K562 (cell line): ENCODE data around the gene SYNPO. TPM values are rescaled to one million over a fixed set of nuclear protein-coding genes. Genes with fewer than 3 reads are reported as not detected.

Experiments
- ATAC-seq: fragments of 200-7000 bp; cut with Tn5 transposase; 3 replicates; pipeline ENCODE4 v1.9.1; 2020; ENCODE audit warnings: moderate library complexity
- BruUV-seq: library from RNA; stranded (reverse); fragments of 400-500 nt; replicated peaks from 2 replicates; lab custom pipeline; 2021; lab: Mats Ljungman, UMichigan
- CTCF ChIA-PET: fragments of 300-600 bp; formaldehyde crosslinking; extraction: SDS; loops from one replicate; lab custom pipeline; 2021; ENCODE audit warnings: low intra/inter-chr PET ratio; lab: Yijun Ruan, JAX
- POLR2A ChIA-PET: fragments of 300-600, 350-650 bp; sonication (Branson Sonifier 250); formaldehyde crosslinking; extraction: SDS; loops from one replicate; lab custom pipeline; 2021; ENCODE audit warnings: antibody characterized with exemption, inconsistent platforms; lab: Yijun Ruan, JAX
- DNase-seq, 4 experiments: peaks; one replicate each; pipeline versions ENCODE4 v3.0.0 to v3.0.0-alpha.2; 2011 to 2018; ENCODE audit warnings: low spot score in 3 of 4, mixed read lengths in 3 of 4; ENCODE audit errors: extremely low read depth in 1 of 4
- FAIRE-seq: peaks from 2 replicates; lab custom pipeline; 2011; peaks lifted over from hg19 to GRCh38; lab: Jason Lieb, UNC
- H2AFZ ChIP-seq: 2 replicates; pipeline ENCODE4 v1.6.0; 2011; ENCODE audit warnings: low read depth, low read length, control low read depth, inconsistent platforms
- H3K27ac ChIP-seq: fragments of 200-600 bp; 3 replicates; pipeline ENCODE4 v1.8.0; 2011; ENCODE audit warnings: low read depth, mild to moderate bottlenecking, control low read depth, inconsistent platforms, low read length, moderate library complexity, mixed read lengths; ENCODE audit errors: extremely low read depth
- H3K27me3 ChIP-seq, 2 experiments: fragments of 300-600 bp in 1 of 2; 2 replicates in 1 of 2; 3 replicates in 1 of 2; pipeline versions ENCODE4 v1.6.0 to v1.8.0; 2011; ENCODE audit warnings: inconsistent platforms in 2 of 2, low read length in 2 of 2, mild to moderate bottlenecking in 1 of 2, mixed read lengths in 1 of 2, moderate library complexity in 1 of 2; ENCODE audit not compliant: control insufficient read depth in 2 of 2, insufficient read depth in 2 of 2
- H3K36me3 ChIP-seq: fragments of 300-600 bp; 3 replicates; pipeline ENCODE4 v1.8.0; 2011; ENCODE audit warnings: mild to moderate bottlenecking, low read length, inconsistent platforms; ENCODE audit not compliant: control insufficient read depth, insufficient read depth
- H3K4me1 ChIP-seq, 2 experiments: fragments of 200-600 bp in 1 of 2; replicated peaks in 1 of 2; 2 replicates in 1 of 2; 3 replicates in 1 of 2; pipeline versions ENCODE4 v1.5.1 to v1.8.0; 2011; ENCODE audit warnings: inconsistent platforms in 2 of 2, low read length in 2 of 2, mild to moderate bottlenecking in 1 of 2, mixed read lengths in 1 of 2, moderate library complexity in 1 of 2; ENCODE audit not compliant: control insufficient read depth in 2 of 2, insufficient read depth in 2 of 2
- H3K4me2 ChIP-seq: 2 replicates; pipeline ENCODE4 v1.6.1; 2011; ENCODE audit warnings: low read length, control low read depth, inconsistent platforms, mixed read lengths; ENCODE audit not compliant: insufficient read depth
- H3K4me3 ChIP-seq: fragments of 200-600 bp; sonication (generic), shearing (Covaris generic); 2 replicates; pipeline ENCODE4 v1.5.1; 2016; ENCODE audit warnings: control low read depth, inconsistent platforms
- H3K79me2 ChIP-seq: fragments of 200-600 bp; 3 replicates; pipeline ENCODE4 v1.8.0; 2011; ENCODE audit warnings: low read length, inconsistent platforms; ENCODE audit not compliant: control insufficient read depth, insufficient read depth
- H3K9ac ChIP-seq, 2 experiments: 2 replicates each; pipeline versions ENCODE4 v1.6.0 to v1.6.1; 2011; ENCODE audit warnings: low read depth in 2 of 2, low read length in 2 of 2, control low read depth in 1 of 2, inconsistent platforms in 1 of 2, mild to moderate bottlenecking in 1 of 2, mixed read lengths in 1 of 2; ENCODE audit not compliant: insufficient read depth in 1 of 2
- H3K9me1 ChIP-seq: one replicate; pipeline ENCODE4 v1.6.0; 2011; ENCODE audit warnings: inconsistent platforms, mild to moderate bottlenecking, low read length, moderate library complexity; ENCODE audit not compliant: control insufficient read depth, insufficient read depth
- H3K9me3 ChIP-seq: replicated peaks from 2 replicates; pipeline ENCODE4 v1.5.1; 2011; ENCODE audit warnings: low read depth, low read length, inconsistent platforms; ENCODE audit not compliant: control insufficient read depth, insufficient read depth
- H4K20me1 ChIP-seq: replicated peaks from 2 replicates; pipeline ENCODE4 v1.6.1; 2011; ENCODE audit warnings: low read length, inconsistent platforms, mixed read lengths; ENCODE audit not compliant: control insufficient read depth, insufficient read depth
- ATF6 ChIP-seq: sonication (generic); formaldehyde crosslinking; IDR thresholded peaks from 2 replicates; pipeline ENCODE4 v1.4.0; 2020; ENCODE audit warnings: mild to moderate bottlenecking, missing genetic modification reagents
- BCL6 ChIP-seq: fragments of 250-450 bp; sonication (Bioruptor Pico); IDR thresholded peaks from 2 replicates; pipeline ENCODE4 v1.4.0; 2020
- CAMTA2 ChIP-seq: fragments of 250-450 bp; sonication (Bioruptor Pico); conservative IDR thresholded peaks from 2 replicates; pipeline ENCODE4 v1.5.1; 2022
- CBFA2T2 ChIP-seq: fragments of 450-650 bp; conservative IDR thresholded peaks from 2 replicates; pipeline ENCODE4 v1.6.1; 2017; ENCODE audit warnings: mild to moderate bottlenecking
- CUX1 ChIP-seq: fragments of 200-800 bp; sonication (Bioruptor generic); IDR thresholded peaks from 2 replicates; pipeline ENCODE4 v1.6.1; 2016; ENCODE audit warnings: missing genetic modification characterization, missing compliant biosample characterization
- EHMT2 ChIP-seq: fragments of 450-650 bp; IDR thresholded peaks from 2 replicates; pipeline ENCODE4 v1.6.1; 2018; ENCODE audit warnings: antibody characterized with exemption
- FOXA3 ChIP-seq, 2 experiments: fragments of 450-650 bp in 1 of 2; sonication (generic) in 1 of 2; formaldehyde crosslinking; IDR thresholded peaks in 1 of 2; conservative IDR thresholded peaks in 1 of 2; 2 replicates each; pipeline versions ENCODE4 v1.4.0 to v1.8.0; 2020 to 2022; ENCODE audit warnings: mild to moderate bottlenecking in 2 of 2, missing genetic modification reagents in 1 of 2
- MAFF ChIP-seq: IDR thresholded peaks from 2 replicates; pipeline ENCODE4 v1.6.1; 2012; ENCODE audit warnings: low read length, improper control_type of control experiment
- POLR2AphosphoS2 ChIP-seq: IDR thresholded peaks from 2 replicates; pipeline ENCODE4 v1.6.1; 2012; ENCODE audit warnings: low read length, improper control_type of control experiment
- SNAPC5 ChIP-seq: fragments of 250-450 bp; sonication (Bioruptor Pico); IDR thresholded peaks from 2 replicates; pipeline ENCODE4 v1.8.0; 2021; ENCODE audit warnings: moderate library complexity, mild to moderate bottlenecking, inconsistent platforms
- ZFP91 ChIP-seq: sonication (generic); formaldehyde crosslinking; IDR thresholded peaks from 2 replicates; pipeline ENCODE4 v1.8.0; 2022; ENCODE audit warnings: mild to moderate bottlenecking, missing genetic modification reagents
- WGBS: fragments of 100-300 bp; shearing (Covaris generic); methylation state at CpG from one replicate; pipeline ENCODE4 v1.1.6; 2016; ENCODE audit warnings: low coverage, mixed read lengths; ENCODE audit not compliant: insufficient coverage; ENCODE audit errors: missing lambda C conversion rate; 5-methylcytosine and 5-hydroxymethylcytosine counted together
- in situ Hi-C: fragments of 300-500 bp; cut with MboI; formaldehyde crosslinking; loops from 4 replicates; pipeline ENCODE4 v1.15.0; 2018; ENCODE audit warnings: inconsistent platforms, mixed read lengths
- intact Hi-C: fragments of 100-400 bp; cut with micrococcal nuclease; formaldehyde crosslinking; loops from 2 replicates; pipeline ENCODE4 v1.14.2; 2022
- polyA plus RNA-seq, 8 experiments: library from polyadenylated mRNA; depleted of rRNA in 4 of 8; stranded (reverse) in 5 of 8; unstranded in 3 of 8; fragments of >200 nt; fragmentation: Nextera tagmentation in 2 of 8; fragmentation: Illumina TruSeq in 1 of 8; extraction: Ambion mirVana in 2 of 8; extraction: Trizol in 1 of 8; gene quantifications; 2 replicates each; pipeline versions ENCODE4 v1.2.1 to v1.2.3, GENCODE V29; 2011 to 2014; ENCODE audit warnings: inconsistent platforms in 1 of 8, missing spikeins in 1 of 8
- total RNA-seq, 7 experiments: library from RNA; depleted of rRNA in 6 of 7; stranded (reverse); fragments of >200 nt in 6 of 7; fragmentation: Illumina TruSeq in 2 of 7; extraction: Trizol in 2 of 7; gene quantifications; 2 replicates each; pipeline versions ENCODE4 v1.2.1 to v1.2.3, GENCODE V29; 2011 to 2021; ENCODE audit warnings: low replicate concordance in 1 of 7

Gene SYNPO
- total and polyA plus RNA-seq, 9 of the 15 experiments (the other 6 are each of a cell fraction or from before 2014, with no cell fraction given) = 0.01 to 0.31 (median 0.03) TPM; not detected in 4

- no peak overlapping the region for H3K4me2 ChIP-seq
- ATAC-seq = no peak
- POLR2A ChIA-PET = interaction anchor here (0.5 to 0.9 kb wide), 3 partner anchors 9 to 31 kb away, joined by 3 to 4 read pairs (median 4); no protein-coding TSS in a partner anchor
- peaks cover 0 to 2% of the 10 kb centered on the region in 2 experiments; a peak in 1 of 5 replicates for H3K4me1 ChIP-seq
- H3K79me2 ChIP-seq = no peaks in the 10 kb centered on the region
- peaks cover 3% of the 10 kb centered on the region for H3K9me1 ChIP-seq
- DNase-seq = no peak
- intact Hi-C loops = no loop called here
- H3K27ac ChIP-seq = no peak overlapping the region
- no peaks in the 10 kb centered on the region for H3K9me3 ChIP-seq
- no peak overlapping the region for H3K4me3 ChIP-seq
- WGBS = 1% methylated on average over 4 of the region's 4 CpGs
- no peak for FAIRE-seq
- in situ Hi-C loops = no loop called here
- no peak overlapping the region for H3K9ac ChIP-seq
- no peaks in the 10 kb centered on the region for H3K36me3 ChIP-seq
- TF ChIP-seq CBFA2T2 (no peak), EHMT2 (no peak), POLR2AphosphoS2 (no peak), SNAPC5 (CRISPR knock-in tag) (no peak), BCL6 (CRISPR knock-in tag) (no peak), CAMTA2 (no peak), CUX1 (CRISPR knock-in tag) (no peak), MAFF (no peak), FOXA3 (CRISPR knock-in tag; conservative IDR thresholded peaks at IDR 0.05 in 1 of 2, IDR thresholded peaks at IDR 0.05 in 1 of 2) (no peak), ATF6 (CRISPR knock-in tag) (no peak), ZFP91 (CRISPR knock-in tag) (no peak)
- peaks cover 17% of the 10 kb centered on the region for H4K20me1 ChIP-seq
- CTCF ChIA-PET = no interaction called here
- no TSS peak for BruUV-seq
- no peak overlapping the region for H2AFZ ChIP-seq
- peaks cover 15 to 52% of the 10 kb centered on the region in 2 experiments; a peak in 3 of 5 replicates for H3K27me3 ChIP-seq
These were observed 28.1 kb upstream of the SYNPO start for GRCh38 chr5:150612405-150612804.
